MG63 (cell line): ENCODE data around the gene HEMK1. TPM values are rescaled to one million over a fixed set of nuclear protein-coding genes. Genes with fewer than 3 reads are reported as not detected.
A peak's percentile ranks its signal among the peaks of the same experiment; 100 is the strongest.

Experiments
- DNase-seq: peaks from one replicate; pipeline ENCODE4 v3.0.0-alpha.2; 2020
- H3K27me3 ChIP-seq: fragments of 250-450 bp; sonication (Bioruptor Pico); 2 replicates; pipeline ENCODE4 v1.5.1; 2020; ENCODE audit warnings: mild to moderate bottlenecking, moderate library complexity
- H3K36me3 ChIP-seq: fragments of 250-450 bp; sonication (Bioruptor Pico); 2 replicates; pipeline ENCODE4 v1.5.1; 2020; ENCODE audit warnings: mild to moderate bottlenecking, moderate library complexity
- H3K4me3 ChIP-seq: fragments of 250-450 bp; sonication (Bioruptor Pico); 2 replicates; pipeline ENCODE4 v1.5.1; 2020; ENCODE audit warnings: mild to moderate bottlenecking, moderate library complexity
- H3K9me3 ChIP-seq: fragments of 250-450 bp; sonication (Bioruptor Pico); 2 replicates; pipeline ENCODE4 v1.5.1; 2020; ENCODE audit warnings: mild to moderate bottlenecking, moderate library complexity
- total RNA-seq: library from RNA; depleted of rRNA; stranded (reverse); fragments of >200 nt; shearing (Covaris generic); gene quantifications from 2 replicates; pipeline ENCODE4 v1.2.3, GENCODE V29; 2014; ENCODE audit warnings: low replicate concordance

Gene HEMK1
- total RNA-seq, 1 experiment from 2014 or later, result 23.3 TPM

DNA sequence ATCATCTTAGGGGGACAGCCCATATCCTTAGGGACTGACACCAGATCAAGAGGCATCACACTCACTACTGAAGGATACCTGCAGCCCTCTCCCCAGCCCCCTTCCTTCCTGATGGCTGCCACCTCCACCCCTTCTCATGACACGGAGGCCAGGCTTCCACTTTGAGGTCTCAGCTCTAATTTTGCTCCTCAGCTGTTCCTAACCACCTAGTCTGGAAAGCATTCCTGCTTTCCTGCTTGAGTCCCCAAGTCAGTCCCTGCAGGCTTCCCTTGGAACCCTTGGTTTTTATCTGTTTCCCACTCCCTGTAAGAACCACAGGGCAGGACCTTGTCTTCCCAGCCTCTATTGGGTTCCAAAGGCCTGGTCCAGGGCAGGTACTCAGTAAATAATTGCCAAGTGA lies 5.0 kb upstream of the HEMK1 start:
- H3K36me3 ChIP-seq, result no peaks in the 10 kb centered on the region
- H3K4me3 ChIP-seq, result no peak overlapping the region
- H3K27me3 ChIP-seq, result no peaks in the 10 kb centered on the region
- DNase-seq, result no peak
- no peaks in the 10 kb centered on the region for H3K9me3 ChIP-seq

DNA sequence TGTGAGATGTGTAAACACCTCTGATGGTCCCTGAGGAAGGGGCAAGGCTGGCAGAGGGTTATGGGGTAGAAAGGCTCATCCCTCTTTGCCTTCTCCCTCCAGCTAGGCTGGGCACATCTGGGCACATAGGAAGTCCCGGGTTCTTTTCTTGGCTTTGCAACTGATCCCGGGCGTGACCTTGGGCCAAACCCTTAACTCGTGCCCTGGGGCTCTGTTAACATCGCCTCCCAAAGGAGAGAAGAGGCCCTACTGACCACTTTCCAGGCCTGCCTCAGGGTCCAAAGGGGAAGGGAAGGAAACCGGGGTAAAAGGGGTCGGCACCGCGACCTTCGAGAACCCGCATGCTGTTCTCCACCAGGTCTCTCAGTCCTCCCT lies 2.3 kb upstream of the HEMK1 start:
- Histone ChIP-seq H3K27me3 (no peaks in the 10 kb centered on the region), H3K4me3 (peak overlapping the region; percentile 42), H3K36me3 (no peaks in the 10 kb centered on the region), H3K9me3 (no peaks in the 10 kb centered on the region)
- DNase-seq, result no peak

DNA sequence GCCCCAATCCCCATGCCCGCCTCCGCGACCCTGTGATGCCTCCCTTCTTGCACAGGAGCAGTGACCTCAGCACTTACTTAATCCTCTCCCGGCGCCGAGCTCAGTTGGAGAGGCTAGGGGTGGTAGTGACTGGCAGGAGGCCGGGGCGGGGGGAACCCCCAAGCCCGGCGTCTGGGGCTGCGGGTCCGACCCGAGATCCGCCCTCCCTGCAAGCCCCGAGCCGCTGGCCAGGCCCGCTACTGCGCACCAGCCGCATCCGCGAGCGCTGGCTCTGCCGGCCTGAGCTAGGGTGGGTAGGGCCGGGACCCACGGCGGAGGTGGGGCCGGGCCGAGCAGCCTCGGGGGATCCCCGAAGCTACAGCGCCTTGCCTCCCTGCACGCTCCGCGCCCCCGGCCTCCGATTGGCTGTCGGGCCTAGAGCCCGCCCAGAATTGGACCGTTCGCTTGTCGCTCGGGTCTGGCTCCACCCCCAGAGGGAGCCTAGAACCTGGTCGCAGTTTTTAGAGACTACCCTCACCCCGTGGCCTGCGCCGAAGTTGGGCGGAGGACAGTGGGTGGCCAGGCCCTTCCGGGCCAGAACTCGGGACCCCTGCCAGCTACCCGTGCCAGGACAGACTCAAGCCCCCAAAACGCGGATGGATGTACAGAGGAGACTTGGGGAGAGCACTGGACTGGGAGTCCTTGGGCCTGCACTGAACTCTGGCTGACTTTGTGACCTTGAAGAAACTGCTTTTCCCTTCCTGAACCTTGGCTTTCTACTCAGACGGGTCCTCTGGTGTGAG lies 1.7 kb upstream of the HEMK1 start, which contains the start of gene C3orf18:
Gene C3orf18, minus strand, starts transcription at position 362 of the 782 bp plus-strand sequence. CDS start 2,048 bp downstream, outside the sequence.
- H3K27me3 ChIP-seq, result no peaks in the 10 kb centered on the region
- DNase-seq, result peak; percentile 87
- peak within 1 kb of the TSS; percentile 82 for H3K4me3 ChIP-seq
- H3K36me3 ChIP-seq, result peaks cover 3% of the 10 kb centered on the region; the same call in 1 of the 2 replicates
- no peaks in the 10 kb centered on the region for H3K9me3 ChIP-seq

DNA sequence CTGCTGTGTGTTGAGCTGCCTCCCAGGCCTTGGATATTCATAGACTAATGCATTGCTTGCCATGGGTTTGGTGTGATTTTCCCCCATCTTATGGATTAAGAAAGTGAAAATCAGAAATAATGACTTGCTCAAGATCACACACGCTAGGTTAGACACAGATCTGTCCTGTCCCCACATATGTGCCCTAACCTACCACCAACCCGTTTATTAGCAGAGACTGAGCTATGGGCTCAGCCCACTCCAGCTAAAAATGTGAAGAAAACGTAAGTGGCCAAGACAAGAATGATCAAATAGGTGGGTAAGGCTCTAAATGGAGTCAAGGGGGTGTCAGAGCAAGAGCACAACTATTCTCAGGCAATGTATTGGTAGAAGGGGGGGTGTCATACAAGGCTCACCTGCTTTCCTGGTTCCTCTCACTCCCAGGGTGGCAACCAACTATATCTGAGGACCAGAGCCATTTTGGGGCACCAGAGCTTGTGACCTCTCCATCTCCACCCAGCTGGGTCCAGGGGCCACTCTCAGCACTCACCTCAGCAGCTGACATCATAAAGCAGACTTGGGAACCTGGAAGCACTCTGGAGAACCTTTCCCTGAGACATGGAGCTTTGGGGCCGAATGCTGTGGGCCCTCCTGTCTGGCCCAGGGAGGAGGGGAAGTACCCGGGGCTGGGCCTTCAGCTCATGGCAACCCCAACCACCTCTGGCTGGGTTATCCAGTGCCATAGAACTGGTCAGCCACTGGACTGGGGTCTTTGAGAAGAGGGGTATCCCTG lies 1.4 kb downstream of the HEMK1 start:
- Histone ChIP-seq H3K9me3 (no peaks in the 10 kb centered on the region), H3K4me3 (peak overlapping the region; percentile 82; the same call in 1 of the 2 replicates), H3K36me3 (peaks cover 3% of the 10 kb centered on the region; the same call in 1 of the 2 replicates), H3K27me3 (no peaks in the 10 kb centered on the region)
- no peak for DNase-seq

DNA sequence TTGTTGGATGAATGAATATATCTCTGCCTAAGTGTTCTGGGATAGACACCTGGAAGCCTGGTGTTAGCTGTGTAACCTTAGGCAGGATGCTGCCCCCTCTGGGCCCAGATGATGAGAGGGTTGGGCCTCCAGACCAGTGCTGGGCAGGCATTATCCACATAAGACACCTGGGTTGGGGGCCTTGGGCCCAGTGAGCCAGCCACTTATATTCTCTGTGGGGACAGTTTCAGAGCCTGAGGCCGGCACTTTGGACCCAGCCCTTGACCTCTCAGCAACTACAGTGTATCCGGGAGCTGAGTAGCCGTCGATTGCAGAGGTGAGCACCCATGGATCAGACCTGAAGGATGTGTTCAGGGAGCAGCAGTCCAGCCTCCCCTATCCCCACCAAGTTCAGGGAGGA lies 2.2 kb downstream of the HEMK1 start:
- Histone ChIP-seq H3K36me3 (peaks cover 3% of the 10 kb centered on the region; the same call in 1 of the 2 replicates), H3K27me3 (no peaks in the 10 kb centered on the region), H3K9me3 (no peaks in the 10 kb centered on the region), H3K4me3 (no peak overlapping the region)
- no peak for DNase-seq

DNA sequence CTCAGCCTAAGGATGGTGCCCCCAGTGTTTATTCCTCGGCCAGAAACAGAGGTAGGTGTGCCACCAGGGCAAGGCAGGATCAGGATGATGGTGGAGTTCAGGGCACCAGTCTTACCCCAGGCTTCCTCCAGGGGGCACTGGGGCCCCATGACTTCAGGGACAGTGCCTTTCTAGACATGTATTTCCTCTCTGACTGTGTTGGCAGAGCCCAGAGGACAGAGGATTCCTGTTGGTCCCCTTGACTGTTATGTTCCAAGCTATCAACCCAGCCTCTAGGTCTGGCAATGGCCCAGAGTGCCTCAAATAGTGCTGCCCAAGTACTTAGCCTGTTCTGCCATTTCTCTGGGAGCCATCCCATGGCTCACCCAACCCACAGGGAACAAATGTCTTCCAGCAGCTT lies 2.8 kb downstream of the HEMK1 start:
- Histone ChIP-seq H3K4me3 (no peak overlapping the region), H3K36me3 (peaks cover 3% of the 10 kb centered on the region; the same call in 1 of the 2 replicates), H3K27me3 (no peaks in the 10 kb centered on the region), H3K9me3 (no peaks in the 10 kb centered on the region)
- DNase-seq, result peak; percentile 32

DNA sequence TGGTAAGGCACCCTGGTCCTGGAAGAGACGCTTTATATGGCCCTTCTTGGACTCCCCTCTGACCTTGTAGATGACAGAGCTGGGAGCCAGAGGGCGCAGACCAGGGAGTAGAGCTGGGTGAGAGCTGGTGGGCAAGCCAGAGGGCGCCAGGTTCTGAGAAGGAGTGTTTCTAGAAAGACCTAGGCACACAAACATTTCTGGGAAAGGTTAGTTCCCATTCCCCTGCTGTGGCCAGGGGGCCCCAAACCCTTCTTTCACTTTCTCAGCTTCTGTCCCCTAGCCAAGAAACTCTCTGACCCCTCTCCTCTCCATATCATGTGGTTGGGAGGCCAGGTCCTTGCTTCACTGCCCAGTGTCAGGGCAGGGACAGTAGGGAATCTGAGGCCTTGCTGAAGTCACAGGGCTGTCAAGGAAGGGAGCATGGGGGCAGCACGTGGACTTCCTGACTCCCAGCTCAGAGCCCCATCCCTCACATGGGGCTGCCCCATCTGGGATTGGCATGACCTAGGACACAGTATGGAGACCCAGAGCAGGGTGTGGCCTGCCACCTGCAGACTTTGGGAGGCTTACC lies 3.6 kb downstream of the HEMK1 start:
- H3K9me3 ChIP-seq, result no peaks in the 10 kb centered on the region
- no peak for DNase-seq
- no peaks in the 10 kb centered on the region for H3K27me3 ChIP-seq
- no peak overlapping the region for H3K4me3 ChIP-seq
- peaks cover 3% of the 10 kb centered on the region; the same call in 1 of the 2 replicates for H3K36me3 ChIP-seq

DNA sequence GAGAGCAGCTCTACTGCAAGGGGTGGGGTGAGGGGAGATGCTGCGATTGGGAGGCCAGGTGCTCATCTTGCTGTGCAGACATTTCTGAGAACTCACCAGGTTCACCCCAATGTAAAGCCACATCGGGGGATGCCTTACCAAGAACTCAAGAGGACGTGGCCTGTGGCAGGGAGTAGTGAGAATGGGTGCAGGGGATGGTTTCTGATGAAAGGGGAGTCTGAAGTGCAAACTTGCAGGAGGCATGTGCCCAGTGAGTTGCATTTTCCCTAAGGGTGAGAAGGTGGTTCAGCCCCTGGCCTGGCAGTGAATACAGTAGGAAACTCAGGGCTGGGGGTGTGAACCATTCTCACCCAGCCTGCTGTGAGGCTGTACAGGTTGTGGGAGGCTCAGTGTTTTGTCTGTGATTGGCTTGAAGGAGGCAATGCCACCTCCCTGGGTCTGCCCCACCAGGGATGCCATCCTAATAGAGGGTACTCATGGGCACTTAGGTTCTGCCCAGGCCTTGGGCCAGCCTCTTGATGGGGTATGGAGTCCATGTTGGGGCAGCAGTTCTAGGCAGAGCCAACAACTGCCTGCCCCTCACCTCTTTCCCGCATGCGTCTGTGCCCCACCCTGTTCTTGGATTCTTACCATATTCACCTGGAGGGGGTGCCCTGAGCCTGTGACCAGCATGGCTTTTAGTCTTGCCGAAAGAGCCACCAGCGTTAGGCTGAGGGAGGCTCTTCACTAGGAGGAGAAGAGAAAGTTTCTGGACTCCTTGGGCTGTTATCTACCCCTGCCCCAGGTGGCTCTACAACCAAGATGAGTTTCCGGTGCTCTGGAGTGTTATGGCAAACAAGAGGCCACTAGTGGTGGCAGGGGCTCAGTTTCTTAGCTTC lies 4.5 kb downstream of the HEMK1 start:
- no peak overlapping the region for H3K4me3 ChIP-seq
- H3K36me3 ChIP-seq, result peaks cover 3% of the 10 kb centered on the region; the same call in 1 of the 2 replicates
- H3K27me3 ChIP-seq, result no peaks in the 10 kb centered on the region
- H3K9me3 ChIP-seq, result no peaks in the 10 kb centered on the region
- no peak for DNase-seq

DNA sequence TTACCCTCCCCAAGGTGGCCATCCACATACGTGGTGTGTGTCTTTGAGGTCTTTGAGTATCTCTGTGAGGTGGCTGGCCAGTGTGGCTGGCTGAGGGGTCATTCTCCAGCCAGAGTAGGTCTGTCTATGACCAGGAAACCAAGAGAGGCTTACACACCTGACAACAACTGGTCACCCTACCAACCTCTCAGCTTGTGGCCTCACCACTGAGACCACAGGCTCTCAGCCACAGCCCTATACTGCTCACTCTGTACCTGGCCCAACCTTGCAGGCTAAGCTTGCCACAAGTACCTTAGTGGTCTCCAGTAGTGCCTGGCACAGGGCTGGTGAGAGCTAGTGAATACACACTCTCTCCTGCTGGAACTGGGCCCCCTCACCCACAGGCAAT lies 5.1 kb downstream of the HEMK1 start:
- DNase-seq, result no peak

DNA sequence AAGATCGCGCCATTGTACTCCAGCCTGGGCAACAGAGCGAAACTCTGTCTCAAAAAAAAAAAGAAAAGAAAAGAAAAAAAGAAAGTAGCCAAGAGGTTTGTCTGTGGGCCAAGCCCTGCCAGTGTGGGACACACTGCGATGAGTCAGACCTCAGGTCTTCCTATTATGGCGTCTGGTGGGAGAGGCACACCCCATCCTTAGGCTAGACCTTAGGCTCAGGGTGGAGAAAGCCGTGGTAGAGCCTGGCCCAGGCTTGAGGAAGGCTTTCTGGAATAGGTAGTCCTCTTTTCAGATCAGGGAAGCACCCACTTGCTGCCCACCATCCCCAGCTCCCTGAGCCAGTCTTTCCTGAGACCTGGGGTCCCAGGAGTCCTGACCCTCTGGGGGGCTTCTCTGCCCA lies 6.0 kb downstream of the HEMK1 start:
- Histone ChIP-seq H3K36me3 (peaks cover 3% of the 10 kb centered on the region; the same call in 1 of the 2 replicates), H3K9me3 (no peaks in the 10 kb centered on the region), H3K27me3 (no peaks in the 10 kb centered on the region), H3K4me3 (no peak overlapping the region)
- no peak for DNase-seq

More for the DNA sequence above, 5.1 kb downstream of the HEMK1 start:
- Histone ChIP-seq H3K36me3 (peaks cover 3% of the 10 kb centered on the region; the same call in 1 of the 2 replicates), H3K9me3 (no peaks in the 10 kb centered on the region), H3K4me3 (no peak overlapping the region), H3K27me3 (no peaks in the 10 kb centered on the region)

DNA sequence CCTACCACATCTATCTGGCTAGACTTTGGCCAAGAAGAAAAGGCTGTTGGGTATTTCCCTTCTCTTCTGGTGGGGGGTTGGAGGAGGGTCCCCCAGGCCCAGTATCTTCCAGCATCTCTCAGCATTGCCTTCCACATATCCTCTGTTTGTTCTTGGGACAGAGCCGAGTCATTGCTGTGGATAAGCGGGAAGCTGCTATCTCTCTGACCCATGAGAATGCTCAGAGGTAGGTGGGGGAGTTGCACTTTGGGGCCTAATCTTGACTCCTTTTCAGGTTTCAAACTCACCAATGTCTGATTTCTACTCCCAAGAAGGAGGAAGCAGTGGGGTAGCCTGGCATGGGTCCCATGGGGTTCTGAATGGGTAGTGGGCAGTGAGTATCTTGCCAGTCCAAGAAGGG lies 8.0 kb downstream of the HEMK1 start:
- Histone ChIP-seq H3K36me3 (peaks cover 1% of the 10 kb centered on the region; the same call in 1 of the 2 replicates), H3K27me3 (no peaks in the 10 kb centered on the region), H3K4me3 (no peak overlapping the region), H3K9me3 (no peaks in the 10 kb centered on the region)
- DNase-seq, result no peak

DNA sequence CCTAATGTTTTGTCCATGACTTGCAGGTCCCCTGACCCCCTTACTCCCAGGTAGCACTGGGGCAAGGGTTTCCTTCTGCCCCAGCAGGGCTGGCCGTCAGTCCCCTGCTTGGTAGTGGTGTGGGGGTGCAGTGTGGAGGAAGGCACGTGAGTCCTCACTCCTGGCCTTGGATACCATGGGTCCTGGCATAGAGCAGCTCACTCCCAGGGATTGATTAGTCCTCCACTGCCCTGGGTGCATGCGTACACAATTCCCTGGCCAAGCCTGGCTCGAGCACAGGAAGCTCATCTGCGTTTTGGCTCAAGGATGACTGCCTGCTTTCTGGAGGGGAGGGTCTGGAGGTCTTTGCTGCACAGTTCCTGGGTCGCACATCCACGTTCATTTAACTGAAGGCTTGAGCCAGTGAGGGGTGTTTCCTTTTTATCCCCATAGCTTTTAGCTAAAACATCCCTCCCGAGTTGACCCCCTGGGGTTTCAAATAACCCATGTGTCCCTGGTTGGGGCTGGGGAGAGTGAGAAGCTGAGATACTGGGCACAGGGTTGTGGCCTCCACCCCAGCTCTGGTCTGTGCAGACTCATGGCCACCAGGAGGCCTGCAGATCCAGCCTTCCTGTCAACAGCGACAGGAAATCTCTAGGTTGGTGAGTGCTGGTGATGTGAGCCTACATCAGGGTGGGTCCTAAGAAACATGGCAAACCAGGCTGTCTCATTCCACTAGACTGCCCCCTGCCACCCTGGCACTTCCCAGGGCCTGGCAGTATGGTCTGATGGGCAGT lies 11.5 kb downstream of the HEMK1 start:
- H3K9me3 ChIP-seq, result no peaks in the 10 kb centered on the region
- no peaks in the 10 kb centered on the region for H3K36me3 ChIP-seq
- no peaks in the 10 kb centered on the region for H3K27me3 ChIP-seq
- no peak for DNase-seq
- no peak overlapping the region for H3K4me3 ChIP-seq

DNA sequence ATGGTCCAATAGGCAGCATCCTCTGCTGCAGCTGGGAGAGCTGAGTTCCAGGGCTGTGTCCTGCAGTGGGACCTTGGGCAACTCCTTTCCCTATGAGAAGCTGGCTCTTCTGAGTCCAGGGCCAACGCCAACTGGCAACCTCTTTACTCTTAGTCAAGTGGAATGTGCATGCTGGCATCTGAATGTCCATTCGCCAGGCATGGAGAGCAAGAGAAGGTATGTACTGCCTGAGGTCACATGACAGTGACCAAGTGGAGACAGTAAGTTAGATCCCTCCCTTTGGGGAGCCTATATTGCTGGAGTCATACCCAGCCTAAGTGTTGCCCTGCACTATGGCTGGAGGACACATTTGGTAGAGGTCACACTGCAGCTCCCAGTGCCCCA lies 12.1 kb downstream of the HEMK1 start:
- Histone ChIP-seq H3K9me3 (no peaks in the 10 kb centered on the region), H3K27me3 (no peaks in the 10 kb centered on the region), H3K4me3 (no peak overlapping the region), H3K36me3 (no peaks in the 10 kb centered on the region)
- peak; percentile 51 for DNase-seq

DNA sequence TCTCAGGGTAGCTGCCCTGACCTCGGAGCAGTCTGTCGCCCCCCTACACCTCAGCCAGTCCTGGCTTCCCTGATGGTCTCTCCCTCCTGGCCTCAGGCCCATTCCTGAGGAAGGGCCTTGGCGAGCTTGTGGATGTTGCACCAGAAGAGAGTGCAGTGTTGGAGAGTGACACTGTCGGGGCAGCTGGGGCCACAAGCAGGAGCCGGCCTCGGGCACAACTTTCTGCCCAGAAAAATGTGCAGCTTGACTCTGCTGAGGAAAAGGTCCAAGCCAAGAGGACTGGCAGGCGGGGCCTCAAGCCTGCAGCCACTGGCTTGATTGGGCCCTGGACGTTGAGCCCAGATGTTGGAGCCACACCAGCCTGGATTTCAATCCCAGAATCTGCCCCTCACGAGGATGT lies 12.8 kb downstream of the HEMK1 start:
- Histone ChIP-seq H3K36me3 (no peaks in the 10 kb centered on the region), H3K27me3 (no peaks in the 10 kb centered on the region), H3K4me3 (no peak overlapping the region), H3K9me3 (no peaks in the 10 kb centered on the region)
- DNase-seq, result no peak

DNA sequence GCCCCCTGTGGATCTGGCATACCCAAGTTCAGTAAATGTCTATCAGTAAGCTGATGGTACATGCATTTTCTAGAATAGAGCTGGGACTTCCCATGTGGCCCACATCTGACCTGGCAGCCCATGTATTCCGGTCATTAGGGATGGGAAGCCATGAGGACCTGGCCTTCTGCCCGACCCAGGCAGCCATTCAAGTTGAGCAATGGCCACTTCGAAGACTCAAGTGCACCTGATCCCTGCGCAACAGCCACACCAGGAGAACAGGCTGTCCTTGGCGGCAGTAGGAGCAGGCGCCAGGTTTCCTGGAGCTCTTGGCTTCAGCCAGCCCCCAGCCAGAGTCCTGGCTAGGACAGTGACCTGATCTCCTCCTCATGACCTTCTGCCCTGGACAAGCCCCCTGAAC lies 14.6 kb downstream of the HEMK1 start:
- Histone ChIP-seq H3K9me3 (no peaks in the 10 kb centered on the region), H3K4me3 (no peak overlapping the region), H3K27me3 (no peaks in the 10 kb centered on the region), H3K36me3 (no peaks in the 10 kb centered on the region)
- DNase-seq, result no peak

DNA sequence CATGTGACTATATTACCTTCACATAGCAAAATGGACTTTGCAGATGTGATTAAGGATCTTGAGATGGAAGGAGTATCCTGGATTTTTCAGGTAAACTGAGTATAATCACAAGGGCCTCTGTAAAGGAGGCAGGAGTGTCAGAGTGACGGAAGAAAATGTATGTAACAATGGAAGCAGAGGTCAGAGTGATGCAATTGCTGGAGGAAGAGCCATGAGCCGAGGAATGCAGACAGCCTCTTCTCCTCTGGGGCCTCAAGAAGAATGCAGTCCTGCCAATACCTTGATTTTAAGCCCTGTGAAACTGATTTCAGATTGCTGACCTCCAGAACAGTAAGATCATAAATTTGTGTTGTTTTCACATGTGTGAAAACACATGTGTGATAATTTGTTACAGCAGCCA lies 15.1 kb downstream of the HEMK1 start:
- Histone ChIP-seq H3K9me3 (no peaks in the 10 kb centered on the region), H3K4me3 (no peak overlapping the region), H3K27me3 (no peaks in the 10 kb centered on the region), H3K36me3 (no peaks in the 10 kb centered on the region)
- no peak for DNase-seq
